Activated naive CD4-positive, alpha-beta T cell treated with Interleukin-2 at 50 U/mL for 16 hours (primary cell): ENCODE data around the gene CLDN3.
"Not testable (repeated sequence)": the region's sequence is repeated elsewhere in the genome, so short reads cannot be mapped to it uniquely, and the experiment has no call there.

Experiments used
- DNase-seq: peaks from one replicate; pipeline ENCODE4 v3.0.0-alpha.2; 2020

CLDN3 gene

GRCh38 chr7:73734619-73735527 lies 35.2 kb downstream of the CLDN3 start:
- DNase-seq = peak; percentile 84

GRCh38 chr7:73732397-73732796 lies 37.7 kb downstream of the CLDN3 start:
- DNase-seq = no peak

GRCh38 chr7:73730485-73730884 lies 39.6 kb downstream of the CLDN3 start:
- DNase-seq = no peak

- no peak for DNase-seq
Measured at GRCh38 chr7:73728551-73728950, 41.5 kb downstream of the CLDN3 start.

GRCh38 chr7:73727952-73728351 lies 42.1 kb downstream of the CLDN3 start:
- no peak for DNase-seq

- no peak for DNase-seq
Measured at GRCh38 chr7:73726083-73726466, 44.0 kb downstream of the CLDN3 start.

GRCh38 chr7:73723813-73724212 lies 46.3 kb downstream of the CLDN3 start:
- no peak for DNase-seq

GRCh38 chr7:73722785-73723184 lies 47.3 kb downstream of the CLDN3 start:
- DNase-seq = no peak

GRCh38 chr7:73722182-73722581 lies 47.9 kb downstream of the CLDN3 start:
- DNase-seq = not testable (repeated sequence)

- DNase-seq = no peak
Measured at GRCh38 chr7:73721377-73721817, 48.7 kb downstream of the CLDN3 start.

GRCh38 chr7:73720443-73720842 lies 49.6 kb downstream of the CLDN3 start:
- not testable (repeated sequence) for DNase-seq

- no peak for DNase-seq
Measured at GRCh38 chr7:73719806-73720169, 50.3 kb downstream of the CLDN3 start.
